Measurements from ENCODE around the gene TBC1D16. TPM values are rescaled to one million over a fixed set of nuclear protein-coding genes. Genes with fewer than 3 reads are reported as not detected.

TBC1D16 gene
- total RNA-seq, 1 experiment from 2014 or later, result 85.8 TPM

GRCh38 chr17:79968116-79968515 lies 67.6 kb downstream of the TBC1D16 start:
- Histone ChIP-seq H3K9ac (ENCODE audit: extremely low read depth, insufficient read length, low read length) (no peak overlapping the region), H4K20me1 (ENCODE audit: control insufficient read depth, insufficient read depth, insufficient read length) (no peaks in the 10 kb centered on the region), H2BK20ac (ENCODE audit: low read depth, low read length, poor library complexity, severe bottlenecking) (no peak overlapping the region), H3T11ph (ENCODE audit: low read length) (no peak overlapping the region), H4K5ac (ENCODE audit: insufficient read length, low read depth, low read length) (no peak overlapping the region), H3K18ac (ENCODE audit: insufficient read length, low read depth, low read length) (no peak overlapping the region), H2BK120ac (ENCODE audit: low read depth, low read length, poor library complexity, severe bottlenecking) (no peak overlapping the region), H2BK12ac (ENCODE audit: insufficient read length, low read depth, low read length) (no peak overlapping the region), H3K79me1 (ENCODE audit: insufficient read depth, low read depth, low read length, poor library complexity, severe bottlenecking) (peaks cover 3% of the 10 kb centered on the region), H3K27me3 (ENCODE audit: insufficient read depth, low read length) (no peaks in the 10 kb centered on the region), H4K91ac (ENCODE audit: insufficient read length, low read depth, low read length) (no peak overlapping the region), H3K4me2 (ENCODE audit: insufficient read depth, insufficient read length, low read length) (no peak overlapping the region), H3K23me2 (ENCODE audit: insufficient read length, low read depth, low read length, poor library complexity, severe bottlenecking) (no peaks in the 10 kb centered on the region), H4K8ac (replicated peaks; ENCODE audit: insufficient read length, low read depth, low read length) (no peak overlapping the region), H3K56ac (ENCODE audit: insufficient read length, low read depth, low read length) (no peak overlapping the region), H3K79me2 (ENCODE audit: insufficient read depth, low read length) (no peaks in the 10 kb centered on the region; the same call in 1 of the 2 replicates), H3K23ac (ENCODE audit: insufficient read length, low read depth, low read length) (no peak overlapping the region), H3K4me1 (ENCODE audit: insufficient read depth, low read length) (no peaks in the 10 kb centered on the region), H3K27ac (ENCODE audit: insufficient read length, low read depth, low read length) (no peak overlapping the region), H3K4ac (ENCODE audit: low read depth, low read length) (no peak overlapping the region), H2AFZ (ENCODE audit: low read length) (no peak overlapping the region), H2AK5ac (ENCODE audit: insufficient read length, low read length) (no peak overlapping the region), H2BK5ac (ENCODE audit: insufficient read length, low read length) (no peak overlapping the region), H2BK15ac (ENCODE audit: low read depth, low read length) (no peak overlapping the region), H3K9me3 (ENCODE audit: control insufficient read depth, low read depth, low read length) (no peaks in the 10 kb centered on the region), H3K14ac (ENCODE audit: insufficient read depth, low read length) (no peak overlapping the region)
- no CpG with 5 or more reads among the region's 5 CpGs for WGBS (ENCODE audit: extremely low coverage, insufficient read length, low lambda C conversion rate)
- TF ChIP-seq, protein P1, sequence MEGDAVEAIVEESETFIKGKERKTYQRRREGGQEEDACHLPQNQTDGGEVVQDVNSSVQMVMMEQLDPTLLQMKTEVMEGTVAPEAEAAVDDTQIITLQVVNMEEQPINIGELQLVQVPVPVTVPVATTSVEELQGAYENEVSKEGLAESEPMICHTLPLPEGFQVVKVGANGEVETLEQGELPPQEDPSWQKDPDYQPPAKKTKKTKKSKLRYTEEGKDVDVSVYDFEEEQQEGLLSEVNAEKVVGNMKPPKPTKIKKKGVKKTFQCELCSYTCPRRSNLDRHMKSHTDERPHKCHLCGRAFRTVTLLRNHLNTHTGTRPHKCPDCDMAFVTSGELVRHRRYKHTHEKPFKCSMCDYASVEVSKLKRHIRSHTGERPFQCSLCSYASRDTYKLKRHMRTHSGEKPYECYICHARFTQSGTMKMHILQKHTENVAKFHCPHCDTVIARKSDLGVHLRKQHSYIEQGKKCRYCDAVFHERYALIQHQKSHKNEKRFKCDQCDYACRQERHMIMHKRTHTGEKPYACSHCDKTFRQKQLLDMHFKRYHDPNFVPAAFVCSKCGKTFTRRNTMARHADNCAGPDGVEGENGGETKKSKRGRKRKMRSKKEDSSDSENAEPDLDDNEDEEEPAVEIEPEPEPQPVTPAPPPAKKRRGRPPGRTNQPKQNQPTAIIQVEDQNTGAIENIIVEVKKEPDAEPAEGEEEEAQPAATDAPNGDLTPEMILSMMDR (conservative IDR thresholded peaks at IDR 0.05), result no peak
- Mint-ChIP-seq H3K27me3 (ENCODE audit: low read depth) (no peaks in the 10 kb centered on the region; the same call in 1 of the 2 replicates), H3K9me3 (peaks cover 4 to 7% of the 10 kb centered on the region in 2 experiments), H3K4me3 (no peak overlapping the region), H3K36me3 (ENCODE audit: insufficient read depth in 1 of 3, low read depth in 3 of 3) (peaks cover 15 to 25% (median 20%) of the 10 kb centered on the region in 3 experiments), H3K27ac (peak overlapping the region in 1 of 3 experiments; percentile 79; a peak in 2 of 7 replicates), H3K4me1 (peaks cover 22 to 29% of the 10 kb centered on the region in 2 experiments)
- DNase-seq, result peak; percentile 18
